H9 (cell line): ENCODE data around the gene MRRF. TPM values are rescaled to one million over a fixed set of nuclear protein-coding genes. Genes with fewer than 3 reads are reported as not detected.

Experiments used
- DNase-seq: peaks from one replicate; pipeline ENCODE4 v3.0.0-alpha.2; 2017
- H2AFZ ChIP-seq: one replicate; pipeline ENCODE4 v1.6.1; 2013; ENCODE audit warnings: mild to moderate bottlenecking, low read length, control low read depth, moderate library complexity
- H2AK5ac ChIP-seq: 2 replicates; pipeline ENCODE4 v1.6.1; 2013; ENCODE audit warnings: low read length, control low read depth, mixed read lengths; ENCODE audit not compliant: insufficient read length
- H2BK120ac ChIP-seq: one replicate; pipeline ENCODE4 v1.6.1; 2013; ENCODE audit warnings: low read depth, mild to moderate bottlenecking, low read length, control low read depth, inconsistent platforms; ENCODE audit not compliant: poor library complexity, severe bottlenecking
- H2BK12ac ChIP-seq: 2 replicates; pipeline ENCODE4 v1.6.1; 2013; ENCODE audit warnings: low read length, control low read depth, mixed read lengths, low read depth; ENCODE audit not compliant: insufficient read length
- H2BK15ac ChIP-seq: 2 replicates; pipeline ENCODE4 v1.6.1; 2013; ENCODE audit warnings: low read depth, low read length, control low read depth
- H2BK20ac ChIP-seq: one replicate; pipeline ENCODE4 v1.6.1; 2013; ENCODE audit warnings: low read depth, mild to moderate bottlenecking, low read length, control low read depth, inconsistent platforms; ENCODE audit not compliant: poor library complexity, severe bottlenecking
- H2BK5ac ChIP-seq: 2 replicates; pipeline ENCODE4 v1.6.1; 2013; ENCODE audit warnings: low read length, control low read depth, mixed read lengths; ENCODE audit not compliant: insufficient read length
- H3K14ac ChIP-seq: 2 replicates; pipeline ENCODE4 v1.6.1; 2013; ENCODE audit warnings: low read length, control low read depth; ENCODE audit not compliant: insufficient read depth
- H3K18ac ChIP-seq: 2 replicates; pipeline ENCODE4 v1.6.1; 2013; ENCODE audit warnings: low read depth, mild to moderate bottlenecking, mixed read lengths, low read length, control low read depth; ENCODE audit not compliant: insufficient read length
- H3K23ac ChIP-seq: 2 replicates; pipeline ENCODE4 v1.6.1; 2013; ENCODE audit warnings: low read length, control low read depth, mixed read lengths, low read depth; ENCODE audit not compliant: insufficient read length
- H3K23me2 ChIP-seq: 2 replicates; pipeline ENCODE4 v1.6.1; 2013; ENCODE audit warnings: low read depth, mild to moderate bottlenecking, mixed read lengths, low read length, control low read depth; ENCODE audit not compliant: insufficient read length, poor library complexity, severe bottlenecking
- H3K27ac ChIP-seq: 2 replicates; pipeline ENCODE4 v1.5.1; 2013; ENCODE audit warnings: low read length, control low read depth, mixed read lengths, low read depth; ENCODE audit not compliant: insufficient read length
- H3K27me3 ChIP-seq: 2 replicates; pipeline ENCODE4 v1.6.1; 2013; ENCODE audit warnings: low read length, control low read depth, inconsistent platforms; ENCODE audit not compliant: insufficient read depth
- H3K4ac ChIP-seq: 2 replicates; pipeline ENCODE4 v1.6.1; 2013; ENCODE audit warnings: low read depth, mild to moderate bottlenecking, control low read depth, inconsistent platforms, low read length, moderate library complexity
- H3K4me1 ChIP-seq: 2 replicates; pipeline ENCODE4 v1.6.1; 2013; ENCODE audit warnings: low read length, control low read depth, inconsistent platforms; ENCODE audit not compliant: insufficient read depth
- H3K4me2 ChIP-seq: 2 replicates; pipeline ENCODE4 v1.6.1; 2013; ENCODE audit warnings: low read length, control low read depth, mixed read lengths; ENCODE audit not compliant: insufficient read length, insufficient read depth
- H3K56ac ChIP-seq: 2 replicates; pipeline ENCODE4 v1.6.1; 2013; ENCODE audit warnings: low read depth, mild to moderate bottlenecking, mixed read lengths, low read length, control low read depth; ENCODE audit not compliant: insufficient read length
- H3K79me1 ChIP-seq: 2 replicates; pipeline ENCODE4 v1.6.1; 2013; ENCODE audit warnings: low read depth, mild to moderate bottlenecking, moderate library complexity, low read length, control low read depth, inconsistent platforms; ENCODE audit not compliant: insufficient read depth, poor library complexity, severe bottlenecking
- H3K79me2 ChIP-seq: 2 replicates; pipeline ENCODE4 v1.6.1; 2013; ENCODE audit warnings: low read length, control low read depth, inconsistent platforms; ENCODE audit not compliant: insufficient read depth
- H3K9ac ChIP-seq: 2 replicates; pipeline ENCODE4 v1.6.1; 2013; ENCODE audit warnings: low read length, control low read depth, mixed read lengths; ENCODE audit not compliant: insufficient read length; ENCODE audit errors: extremely low read depth
- H3K9me3 ChIP-seq: one replicate; pipeline ENCODE4 v1.6.1; 2013; ENCODE audit warnings: low read depth, low read length, inconsistent platforms; ENCODE audit not compliant: control insufficient read depth
- H3T11ph ChIP-seq: one replicate; pipeline ENCODE4 v1.6.1; 2013; ENCODE audit warnings: mild to moderate bottlenecking, low read length, control low read depth, inconsistent platforms
- H4K20me1 ChIP-seq: one replicate; pipeline ENCODE4 v1.6.1; 2013; ENCODE audit not compliant: control insufficient read depth, insufficient read length, insufficient read depth
- H4K5ac ChIP-seq: 2 replicates; pipeline ENCODE4 v1.6.1; 2013; ENCODE audit warnings: low read depth, mild to moderate bottlenecking, mixed read lengths, low read length, control low read depth; ENCODE audit not compliant: insufficient read length
- H4K8ac ChIP-seq: replicated peaks from 2 replicates; pipeline ENCODE4 v1.6.1; 2013; ENCODE audit warnings: low read length, control low read depth, mixed read lengths, low read depth; ENCODE audit not compliant: insufficient read length
- H4K91ac ChIP-seq: 2 replicates; pipeline ENCODE4 v1.6.1; 2013; ENCODE audit warnings: low read depth, mild to moderate bottlenecking, moderate library complexity, mixed read lengths, low read length, control low read depth; ENCODE audit not compliant: insufficient read length
- H3K27ac Mint-ChIP-seq, 3 experiments: 2 replicates in 2 of 3; 3 replicates in 1 of 3; pipeline ENCODE4 v1.8.0; 2020 to 2021; ENCODE audit warnings: mixed read lengths in 3 of 3, mild to moderate bottlenecking in 1 of 3, moderate library complexity in 1 of 3
- H3K27me3 Mint-ChIP-seq: 2 replicates; pipeline ENCODE4 v1.8.0; 2021; ENCODE audit warnings: low read depth, mild to moderate bottlenecking, moderate library complexity, mixed read lengths
- H3K36me3 Mint-ChIP-seq, 3 experiments: 2 replicates in 2 of 3; 3 replicates in 1 of 3; pipeline ENCODE4 v1.8.0; 2020 to 2021; ENCODE audit warnings: low read depth in 3 of 3, mixed read lengths in 3 of 3; ENCODE audit not compliant: insufficient read depth in 1 of 3
- H3K4me1 Mint-ChIP-seq, 2 experiments: 2 replicates each; pipeline ENCODE4 v1.8.0; 2020; ENCODE audit warnings: mixed read lengths in 2 of 2
- H3K4me3 Mint-ChIP-seq, 2 experiments: 2 replicates in 1 of 2; 3 replicates in 1 of 2; pipeline ENCODE4 v1.8.0; 2020 to 2021; ENCODE audit warnings: mild to moderate bottlenecking in 2 of 2, mixed read lengths in 2 of 2, moderate library complexity in 1 of 2
- H3K9me3 Mint-ChIP-seq, 2 experiments: 2 replicates in 1 of 2; 3 replicates in 1 of 2; pipeline ENCODE4 v1.8.0; 2020; ENCODE audit warnings: mild to moderate bottlenecking in 2 of 2, mixed read lengths in 2 of 2, moderate library complexity in 1 of 2
- CTCF ChIP-seq: fragments of 200-600 bp; sonication (generic); conservative IDR thresholded peaks from 3 replicates; pipeline ENCODE4 v1.8.0; 2021; ENCODE audit warnings: antibody characterized with exemption, mild to moderate bottlenecking
- WGBS: extraction: QIAGEN DNeasy Blood & Tissue Kit; methylation state at CpG from one replicate; pipeline ENCODE4 v1.1.7; 2013; ENCODE audit warnings: missing lambda C conversion rate, low lambda C conversion rate, mixed read lengths; ENCODE audit not compliant: insufficient read length; ENCODE audit errors: extremely low coverage; 5-methylcytosine and 5-hydroxymethylcytosine counted together
- total RNA-seq: library from RNA; stranded (reverse); gene quantifications from 2 replicates; pipeline ENCODE4 v1.2.1, GENCODE V29; 2021

MRRF gene
- total RNA-seq, 1 experiment from 2014 or later = 33.7 TPM

- H3K23me2 ChIP-seq = no peaks in the 10 kb centered on the region
- H2BK20ac ChIP-seq = no peak overlapping the region
- no peaks in the 10 kb centered on the region for H3K9me3 ChIP-seq
- no CpG with 5 or more reads among the region's 10 CpGs for WGBS
- no peak overlapping the region for H4K5ac ChIP-seq
- H3K56ac ChIP-seq = no peak overlapping the region
- no peak overlapping the region for H3K4me3 Mint-ChIP-seq
- H3K27me3 Mint-ChIP-seq = peaks cover 11% of the 10 kb centered on the region
- no peak overlapping the region for H2BK15ac ChIP-seq
- H3K27ac ChIP-seq = no peak overlapping the region
- H3K79me2 ChIP-seq = no peaks in the 10 kb centered on the region
- no peak overlapping the region for H2AFZ ChIP-seq
- H4K91ac ChIP-seq = no peak overlapping the region
- no peak overlapping the region for H3K23ac ChIP-seq
- H3K4ac ChIP-seq = no peak overlapping the region
- H2BK12ac ChIP-seq = no peak overlapping the region
- no peak overlapping the region for H3K14ac ChIP-seq
- peaks cover 2% of the 10 kb centered on the region in 2 experiments; a peak in 3 of 4 replicates for H3K4me1 Mint-ChIP-seq
- H3K36me3 Mint-ChIP-seq = no peaks in the 10 kb centered on the region
- no peak overlapping the region for H3K18ac ChIP-seq
- no peak overlapping the region for H2BK120ac ChIP-seq
- H3K9me3 Mint-ChIP-seq = no peaks in the 10 kb centered on the region
- no peak for DNase-seq
- H3K9ac ChIP-seq = no peak overlapping the region
- no peaks in the 10 kb centered on the region; the same call in 1 of the 2 replicates for H3K27me3 ChIP-seq
- no peak overlapping the region for H3K27ac Mint-ChIP-seq
- no peaks in the 10 kb centered on the region for H3K79me1 ChIP-seq
- H3K4me2 ChIP-seq = no peak overlapping the region
- TF ChIP-seq CTCF = no peak
- H4K20me1 ChIP-seq = no peaks in the 10 kb centered on the region
- no peak overlapping the region for H4K8ac ChIP-seq
- no peak overlapping the region for H2AK5ac ChIP-seq
- H2BK5ac ChIP-seq = no peak overlapping the region
- H3T11ph ChIP-seq = no peak overlapping the region
- H3K4me1 ChIP-seq = no peaks in the 10 kb centered on the region
Observed at GRCh38 chr9:122364117-122364782, 99.6 kb downstream of the MRRF start.
